Cortex of kidney (tissue), 1 donor: ENCODE results near the gene CYB5R4.

Source experiments
- DNase-seq: peaks from one replicate; lab custom pipeline; 2025; lab: John Stamatoyannopoulos, UW

Gene CYB5R4

GRCh38 chr6:83859410-83860358 is at the start of gene CYB5R4:
TSS of gene CYB5R4 (plus strand) at chr6:83859689. CDS start at chr6:83859783, 94 bp downstream.
- peak; percentile 12 for DNase-seq

GRCh38 chr6:83812595-83812994 is 46.9 kb upstream of the CYB5R4 start:
- no peak for DNase-seq

GRCh38 chr6:83815631-83816272 is 43.7 kb upstream of the CYB5R4 start:
- no peak for DNase-seq

- no peak for DNase-seq
These were observed 36.8 kb upstream of the CYB5R4 start for GRCh38 chr6:83822629-83823169.

GRCh38 chr6:83824388-83824801 is 35.1 kb upstream of the CYB5R4 start:
- DNase-seq, result no peak

GRCh38 chr6:83824831-83825230 is 34.7 kb upstream of the CYB5R4 start:
- no peak for DNase-seq

GRCh38 chr6:83827050-83827449 is 32.4 kb upstream of the CYB5R4 start:
- DNase-seq, result no peak

GRCh38 chr6:83838727-83839126 is 20.8 kb upstream of the CYB5R4 start:
- DNase-seq, result no peak

- no peak for DNase-seq
These were observed 15.3 kb upstream of the CYB5R4 start for GRCh38 chr6:83844170-83844569.

GRCh38 chr6:83846291-83846690 is 13.2 kb upstream of the CYB5R4 start:
- DNase-seq, result no peak

- no peak for DNase-seq
These were observed 12.3 kb upstream of the CYB5R4 start for GRCh38 chr6:83847179-83847578.

- DNase-seq, result no peak
These were observed 10.4 kb upstream of the CYB5R4 start for GRCh38 chr6:83849127-83849526.

GRCh38 chr6:83849610-83850009 is 9.9 kb upstream of the CYB5R4 start:
- DNase-seq, result no peak

GRCh38 chr6:83852528-83853177 is 6.8 kb upstream of the CYB5R4 start:
- no peak for DNase-seq

GRCh38 chr6:83853178-83854000 is 6.1 kb upstream of the CYB5R4 start, which contains the start of gene RIPPLY2:
TSS of gene RIPPLY2 (plus strand) at chr6:83853360. CDS start at chr6:83853417, 57 bp downstream.
- no peak for DNase-seq

GRCh38 chr6:83854001-83854501 is 5.4 kb upstream of the CYB5R4 start:
- no peak for DNase-seq

- no peak for DNase-seq
These were observed 4.7 kb upstream of the CYB5R4 start for GRCh38 chr6:83854766-83855165.

GRCh38 chr6:83860359-83860755 is 868 bp downstream of the CYB5R4 start:
- DNase-seq, result no peak

- DNase-seq, result no peak
These were observed 1.4 kb downstream of the CYB5R4 start for GRCh38 chr6:83860782-83861495.

- DNase-seq, result no peak
These were observed 3.4 kb downstream of the CYB5R4 start for GRCh38 chr6:83862776-83863471.
